ENCODE results near the gene IGSF6. TPM values are rescaled to one million over a fixed set of nuclear protein-coding genes. Genes with fewer than 3 reads are reported as not detected.

Gene IGSF6
- total and polyA plus RNA-seq, 2 of the 4 experiments (the other 2 are of a cell fraction), result not detected

- no peak overlapping the region for H3K4ac ChIP-seq (ENCODE audit: low read depth, low read length)
- H3K14ac ChIP-seq (replicated peaks; ENCODE audit: low read depth, low read length), result no peak overlapping the region
- no peak overlapping the region for H2BK15ac ChIP-seq (ENCODE audit: low read depth, low read length)
- TF ChIP-seq NFE2L2 (IDR thresholded peaks at IDR 0.05; ENCODE audit: low read depth, low read length) (no peak), CEBPB (IDR thresholded peaks at IDR 0.05; ENCODE audit: low read depth, low read length) (peak; percentile 92), SMC3 (IDR thresholded peaks at IDR 0.05; ENCODE audit: low read depth, low read length) (no peak), FOS (IDR thresholded peaks at IDR 0.05; ENCODE audit: low read depth, low read length) (peak; percentile 10; the same call in 1 of the 2 replicates)
- in situ Hi-C loops (cut with MboI; ENCODE audit: low sequenced_read_pairs), result no loop called here
- peaks cover 6% of the 10 kb centered on the region for H3K4me1 ChIP-seq (ENCODE audit: control insufficient read depth, insufficient read depth, low read length)
- BruUV-seq (replicated peaks), result no TSS peak
- no peak overlapping the region for H3K9ac ChIP-seq (ENCODE audit: low read depth, low read length)
- H4K8ac ChIP-seq (ENCODE audit: low read depth in 2 of 2, low read length in 2 of 2), result no peak overlapping the region
- ChIA-PET CTCF (interaction anchor here (1.7 kb wide), 1 partner anchor 10 kb away, joined by 6 read pairs; no protein-coding TSS in a partner anchor), POLR2A (ENCODE audit: unreplicated experiment) (no interaction called here)
- H3K79me1 ChIP-seq (ENCODE audit: low read depth in 1 of 2, low read length in 2 of 2), result peaks cover 54 to 80% of the 10 kb centered on the region in 2 experiments
- no CpG with 5 or more reads among the region's 4 CpGs for WGBS, 2 experiments (ENCODE audit: extremely low coverage in 2 of 2, insufficient read length in 1 of 2)
- H4K91ac ChIP-seq (ENCODE audit: insufficient read depth, low read depth, low read length), result no peak overlapping the region
- H3K27me3 ChIP-seq (ENCODE audit: control insufficient read depth, insufficient read depth, low read length), result no peaks in the 10 kb centered on the region
- no peak overlapping the region for H2AFZ ChIP-seq (replicated peaks; ENCODE audit: low read length, poor library complexity)
- dilution Hi-C loops (cut with HindIII; ENCODE audit: low sequenced_read_pairs, unreplicated experiment), result no loop called here
- peaks cover 3% of the 10 kb centered on the region for H3K9me1 ChIP-seq (ENCODE audit: insufficient read depth, low read length)
- H3K23ac ChIP-seq (ENCODE audit: low read depth, low read length), result no peak overlapping the region
- H4K20me1 ChIP-seq (ENCODE audit: insufficient read depth, low read length), result peaks cover 55% of the 10 kb centered on the region
- H3K18ac ChIP-seq (ENCODE audit: low read depth, low read length), result no peak overlapping the region
- no peaks in the 10 kb centered on the region for H3K9me3 ChIP-seq (ENCODE audit: control insufficient read depth, insufficient read depth, low read length)
- no peak overlapping the region for H2AK5ac ChIP-seq (ENCODE audit: low read depth, low read length)
- ATAC-seq (ENCODE audit: low read depth) (peak; percentile 82), DNase-seq (peak; percentile 65)
- no peak overlapping the region for H2BK120ac ChIP-seq (ENCODE audit: low read depth, low read length)
- H3K4me3 ChIP-seq (ENCODE audit: insufficient read depth, low read depth, low read length), result no peak overlapping the region
- no peak overlapping the region for H3K56ac ChIP-seq (ENCODE audit: extremely low read depth, insufficient read depth, low read length)
- H2BK20ac ChIP-seq (ENCODE audit: low read depth, low read length), result no peak overlapping the region
- peaks cover 4% of the 10 kb centered on the region; the same call in 1 of the 2 replicates for H3K36me3 ChIP-seq (ENCODE audit: control insufficient read depth, insufficient read depth, low read length)
- H3K4me2 ChIP-seq (ENCODE audit: low read depth, low read length), result peak overlapping the region; percentile 66; the same call in 1 of the 2 replicates
- H2AK9ac ChIP-seq (replicated peaks; ENCODE audit: low read depth, low read length, poor library complexity), result no peak overlapping the region
- intact Hi-C loops (cut with micrococcal nuclease), result no loop called here
- H3K27ac ChIP-seq (ENCODE audit: insufficient read depth, low read length), result no peak overlapping the region
- H4K5ac ChIP-seq (ENCODE audit: low read depth, low read length), result no peak overlapping the region
- no peak overlapping the region for H2BK5ac ChIP-seq (ENCODE audit: low read depth, low read length, poor library complexity, severe bottlenecking)
Observed at GRCh38 chr16:21611198-21611555, 41.2 kb downstream of the IGSF6 start.

All from IMR-90 (cell line).